K562 (cell line): ENCODE results near the gene ACAP3. TPM values are rescaled to one million over a fixed set of nuclear protein-coding genes. Genes with fewer than 3 reads are reported as not detected.

ENCODE experiments used
- ATAC-seq: fragments of 200-7000 bp; cut with Tn5 transposase; 3 replicates; pipeline ENCODE4 v1.9.1; 2020; ENCODE audit warnings: moderate library complexity
- BruUV-seq: library from RNA; stranded (reverse); fragments of 400-500 nt; replicated peaks from 2 replicates; lab custom pipeline; 2021; lab: Mats Ljungman, UMichigan
- CTCF ChIA-PET: fragments of 300-600 bp; formaldehyde crosslinking; extraction: SDS; loops from one replicate; lab custom pipeline; 2021; ENCODE audit warnings: low intra/inter-chr PET ratio; lab: Yijun Ruan, JAX
- POLR2A ChIA-PET: fragments of 300-600, 350-650 bp; sonication (Branson Sonifier 250); formaldehyde crosslinking; extraction: SDS; loops from one replicate; lab custom pipeline; 2021; ENCODE audit warnings: antibody characterized with exemption, inconsistent platforms; lab: Yijun Ruan, JAX
- DNase-seq, 4 experiments: peaks; one replicate each; pipeline versions ENCODE4 v3.0.0 to v3.0.0-alpha.2; 2011 to 2018; ENCODE audit warnings: low spot score in 3 of 4, mixed read lengths in 3 of 4; ENCODE audit errors: extremely low read depth in 1 of 4
- FAIRE-seq: peaks from 2 replicates; lab custom pipeline; 2011; peaks lifted over from hg19 to GRCh38; lab: Jason Lieb, UNC
- H2AFZ ChIP-seq: 2 replicates; pipeline ENCODE4 v1.6.0; 2011; ENCODE audit warnings: low read depth, low read length, control low read depth, inconsistent platforms
- H3K27ac ChIP-seq: fragments of 200-600 bp; 3 replicates; pipeline ENCODE4 v1.8.0; 2011; ENCODE audit warnings: low read depth, mild to moderate bottlenecking, control low read depth, inconsistent platforms, low read length, moderate library complexity, mixed read lengths; ENCODE audit errors: extremely low read depth
- H3K27me3 ChIP-seq, 2 experiments: fragments of 300-600 bp in 1 of 2; 2 replicates in 1 of 2; 3 replicates in 1 of 2; pipeline versions ENCODE4 v1.6.0 to v1.8.0; 2011; ENCODE audit warnings: inconsistent platforms in 2 of 2, low read length in 2 of 2, mild to moderate bottlenecking in 1 of 2, mixed read lengths in 1 of 2, moderate library complexity in 1 of 2; ENCODE audit not compliant: control insufficient read depth in 2 of 2, insufficient read depth in 2 of 2
- H3K36me3 ChIP-seq: fragments of 300-600 bp; 3 replicates; pipeline ENCODE4 v1.8.0; 2011; ENCODE audit warnings: mild to moderate bottlenecking, low read length, inconsistent platforms; ENCODE audit not compliant: control insufficient read depth, insufficient read depth
- H3K4me1 ChIP-seq, 2 experiments: fragments of 200-600 bp in 1 of 2; replicated peaks in 1 of 2; 2 replicates in 1 of 2; 3 replicates in 1 of 2; pipeline versions ENCODE4 v1.5.1 to v1.8.0; 2011; ENCODE audit warnings: inconsistent platforms in 2 of 2, low read length in 2 of 2, mild to moderate bottlenecking in 1 of 2, mixed read lengths in 1 of 2, moderate library complexity in 1 of 2; ENCODE audit not compliant: control insufficient read depth in 2 of 2, insufficient read depth in 2 of 2
- H3K4me2 ChIP-seq: 2 replicates; pipeline ENCODE4 v1.6.1; 2011; ENCODE audit warnings: low read length, control low read depth, inconsistent platforms, mixed read lengths; ENCODE audit not compliant: insufficient read depth
- H3K4me3 ChIP-seq: fragments of 200-600 bp; sonication (generic), shearing (Covaris generic); 2 replicates; pipeline ENCODE4 v1.5.1; 2016; ENCODE audit warnings: control low read depth, inconsistent platforms
- H3K79me2 ChIP-seq: fragments of 200-600 bp; 3 replicates; pipeline ENCODE4 v1.8.0; 2011; ENCODE audit warnings: low read length, inconsistent platforms; ENCODE audit not compliant: control insufficient read depth, insufficient read depth
- H3K9ac ChIP-seq, 2 experiments: 2 replicates each; pipeline versions ENCODE4 v1.6.0 to v1.6.1; 2011; ENCODE audit warnings: low read depth in 2 of 2, low read length in 2 of 2, control low read depth in 1 of 2, inconsistent platforms in 1 of 2, mild to moderate bottlenecking in 1 of 2, mixed read lengths in 1 of 2; ENCODE audit not compliant: insufficient read depth in 1 of 2
- H3K9me1 ChIP-seq: one replicate; pipeline ENCODE4 v1.6.0; 2011; ENCODE audit warnings: inconsistent platforms, mild to moderate bottlenecking, low read length, moderate library complexity; ENCODE audit not compliant: control insufficient read depth, insufficient read depth
- H3K9me3 ChIP-seq: replicated peaks from 2 replicates; pipeline ENCODE4 v1.5.1; 2011; ENCODE audit warnings: low read depth, low read length, inconsistent platforms; ENCODE audit not compliant: control insufficient read depth, insufficient read depth
- H4K20me1 ChIP-seq: replicated peaks from 2 replicates; pipeline ENCODE4 v1.6.1; 2011; ENCODE audit warnings: low read length, inconsistent platforms, mixed read lengths; ENCODE audit not compliant: control insufficient read depth, insufficient read depth
- MAX ChIP-seq: sonication (generic); formaldehyde crosslinking; IDR thresholded peaks from 2 replicates; pipeline ENCODE4 v1.9.0; 2022; ENCODE audit warnings: mild to moderate bottlenecking, missing genetic modification reagents
- MYC ChIP-seq, 2 experiments: fragments of 250-450 bp in 1 of 2; sonication (Bioruptor Pico) in 1 of 2; IDR thresholded peaks; 2 replicates each; pipeline versions ENCODE4 v1.5.1 to v1.6.1; 2012 to 2021; ENCODE audit warnings: low read depth in 2 of 2, borderline replicate concordance in 1 of 2, improper control_type of control experiment in 1 of 2, low read length in 1 of 2, mild to moderate bottlenecking in 1 of 2, moderate library complexity in 1 of 2
- POLR2A ChIP-seq: fragments of 450-650 bp; conservative IDR thresholded peaks from 2 replicates; pipeline ENCODE4 v1.6.1; 2016
- WGBS: fragments of 100-300 bp; shearing (Covaris generic); methylation state at CpG from one replicate; pipeline ENCODE4 v1.1.6; 2016; ENCODE audit warnings: low coverage, mixed read lengths; ENCODE audit not compliant: insufficient coverage; ENCODE audit errors: missing lambda C conversion rate; 5-methylcytosine and 5-hydroxymethylcytosine counted together
- in situ Hi-C: fragments of 300-500 bp; cut with MboI; formaldehyde crosslinking; loops from 4 replicates; pipeline ENCODE4 v1.15.0; 2018; ENCODE audit warnings: inconsistent platforms, mixed read lengths
- intact Hi-C: fragments of 100-400 bp; cut with micrococcal nuclease; formaldehyde crosslinking; loops from 2 replicates; pipeline ENCODE4 v1.14.2; 2022
- polyA plus RNA-seq, 8 experiments: library from polyadenylated mRNA; depleted of rRNA in 4 of 8; stranded (reverse) in 5 of 8; unstranded in 3 of 8; fragments of >200 nt; fragmentation: Nextera tagmentation in 2 of 8; fragmentation: Illumina TruSeq in 1 of 8; extraction: Ambion mirVana in 2 of 8; extraction: Trizol in 1 of 8; gene quantifications; 2 replicates each; pipeline versions ENCODE4 v1.2.1 to v1.2.3, GENCODE V29; 2011 to 2014; ENCODE audit warnings: inconsistent platforms in 1 of 8, missing spikeins in 1 of 8
- total RNA-seq, 7 experiments: library from RNA; depleted of rRNA in 6 of 7; stranded (reverse); fragments of >200 nt in 6 of 7; fragmentation: Illumina TruSeq in 2 of 7; extraction: Trizol in 2 of 7; gene quantifications; 2 replicates each; pipeline versions ENCODE4 v1.2.1 to v1.2.3, GENCODE V29; 2011 to 2021; ENCODE audit warnings: low replicate concordance in 1 of 7

ACAP3 gene
- total and polyA plus RNA-seq, 9 of the 15 experiments (the other 6 are each of a cell fraction or from before 2014, with no cell fraction given) = 0.01 to 49.0 (median 12.0) TPM

DNA sequence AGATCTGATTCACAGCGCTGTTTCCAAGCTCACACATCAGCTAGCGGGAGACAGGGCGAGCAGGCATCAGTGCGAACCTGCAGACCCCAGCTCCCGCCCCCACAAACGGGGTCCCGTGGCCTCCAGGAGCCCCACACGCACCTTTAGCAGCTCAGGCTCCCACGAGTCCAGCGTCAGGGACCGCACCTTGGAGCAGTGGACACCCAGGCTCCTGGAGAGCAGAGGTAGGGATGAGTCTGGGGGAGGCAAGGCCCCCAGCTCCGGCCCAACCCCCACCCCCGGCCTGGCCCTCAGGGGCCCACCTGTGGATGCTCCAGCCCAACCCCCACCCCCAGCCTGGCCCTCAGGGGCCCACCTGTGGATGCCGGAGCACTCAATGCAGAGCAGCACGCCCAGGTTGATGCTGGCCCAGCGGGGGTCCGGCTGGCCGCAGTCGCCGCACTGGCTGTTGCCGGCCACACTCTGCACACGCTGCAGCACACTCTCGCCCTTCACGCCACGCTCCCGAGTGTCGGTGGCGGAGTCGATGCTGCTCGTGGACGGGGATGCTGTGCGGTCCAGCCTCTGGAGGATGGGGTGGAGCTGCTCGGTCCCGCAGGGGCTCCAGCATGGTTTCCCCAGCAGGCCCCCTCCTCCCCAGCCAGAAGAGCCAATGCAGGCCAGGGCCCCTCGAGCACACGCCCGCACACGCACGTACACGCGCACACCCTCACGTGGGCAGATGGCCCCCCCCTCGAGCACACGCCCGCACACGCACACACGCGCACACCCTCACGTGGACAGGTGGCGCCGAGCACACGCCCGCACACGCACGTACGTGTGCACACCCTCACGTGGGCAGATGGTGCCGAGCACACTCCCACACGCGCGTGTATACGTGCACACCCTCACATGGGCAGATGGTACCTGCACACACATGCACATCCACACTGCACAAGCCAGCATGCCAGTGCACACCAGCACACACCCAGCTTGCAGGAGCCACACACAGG is 11.4 kb downstream of the ACAP3 start:
- no peak for ATAC-seq
- Histone ChIP-seq H2AFZ (no peak overlapping the region), H3K27me3 (no peaks in the 10 kb centered on the region), H3K9ac (no peak overlapping the region), H3K27ac (no peak overlapping the region), H3K4me3 (no peak overlapping the region), H3K4me1 (peaks cover 5 to 77% of the 10 kb centered on the region in 2 experiments; a peak in 3 of 5 replicates), H4K20me1 (peaks cover 15% of the 10 kb centered on the region; the same call in 1 of the 2 replicates), H3K9me3 (no peaks in the 10 kb centered on the region), H3K4me2 (no peak overlapping the region), H3K9me1 (peaks cover 24% of the 10 kb centered on the region), H3K79me2 (no peaks in the 10 kb centered on the region), H3K36me3 (peaks cover 17% of the 10 kb centered on the region; the same call in 1 of the 3 replicates)
- CTCF ChIA-PET = no interaction called here
- TF ChIP-seq MYC (IDR thresholded peaks at IDR 0.05; ENCODE audit: low read depth, low read length) = no peak
- no peak for TF ChIP-seq MYC (CRISPR knock-in tag; IDR thresholded peaks at IDR 0.05; ENCODE audit: borderline replicate concordance, low read depth)
- 0 out of 2 replicates have a peak, but pooled peaks have one; percentile 18 for TF ChIP-seq POLR2A
- TF ChIP-seq MAX = peak; percentile 19; the same call in 1 of the 2 replicates
- POLR2A ChIA-PET = interaction anchor here (0.8 kb wide), 1 partner anchor 75 kb away, joined by 3 read pairs; no protein-coding TSS in a partner anchor
- 89% methylated on average over 46 of the region's 62 CpGs for WGBS
- no peak for FAIRE-seq
- in situ Hi-C loops = no loop called here
- BruUV-seq = no TSS peak
- intact Hi-C loops = loop anchor here (10.0 kb wide), 1 partner anchor 312 kb away; the partner anchor contains the start of gene PERM1
- no peak for DNase-seq
